H1 (cell line): ENCODE measurements around the gene RRM2. TPM values are rescaled to one million over a fixed set of nuclear protein-coding genes. Genes with fewer than 3 reads are reported as not detected.

ENCODE experiments used
- CTCF ChIA-PET: fragments of 300-600 bp; sonication (Branson Sonifier 250); formaldehyde crosslinking; loops from one replicate; lab custom pipeline; 2021; ENCODE audit not compliant: partially characterized antibody; lab: Charles Lee
- POLR2A ChIA-PET: fragments of 300-600 bp; sonication (Branson Sonifier 250); formaldehyde crosslinking; loops from one replicate; lab custom pipeline; 2021; ENCODE audit warnings: inconsistent platforms; ENCODE audit not compliant: partially characterized antibody; lab: Charles Lee
- DNase-seq, 2 experiments: peaks; one replicate each; pipeline versions ENCODE4 v3.0.0 to v3.0.0-alpha.2; 2010 to 2022; ENCODE audit warnings: low spot score in 2 of 2, low read depth in 1 of 2, mixed read lengths in 1 of 2
- FAIRE-seq: peaks from 2 replicates; lab custom pipeline; 2011; peaks lifted over from hg19 to GRCh38; lab: Jason Lieb, UNC
- H2AFZ ChIP-seq: 2 replicates; pipeline ENCODE4 v1.8.1; 2012; ENCODE audit warnings: low read length, inconsistent platforms
- H2AK5ac ChIP-seq: 2 replicates; pipeline ENCODE4 v1.6.1; 2013; ENCODE audit warnings: low read depth, low read length
- H2BK120ac ChIP-seq: replicated peaks from 2 replicates; pipeline ENCODE3; 2013; ENCODE audit warnings: low read depth, low read length, inconsistent platforms
- H2BK12ac ChIP-seq: 2 replicates; pipeline ENCODE4 v1.6.1; 2013; ENCODE audit warnings: low read depth, low read length
- H2BK15ac ChIP-seq: 2 replicates; pipeline ENCODE4 v1.6.1; 2013; ENCODE audit warnings: low read length
- H2BK20ac ChIP-seq: 2 replicates; pipeline ENCODE4 v1.6.1; 2013; ENCODE audit warnings: low read length
- H2BK5ac ChIP-seq: 2 replicates; pipeline ENCODE4 v1.6.1; 2013; ENCODE audit warnings: low read depth, low read length
- H3K14ac ChIP-seq: 2 replicates; pipeline ENCODE4 v1.6.1; 2013; ENCODE audit warnings: inconsistent platforms; ENCODE audit not compliant: insufficient read length
- H3K18ac ChIP-seq: 2 replicates; pipeline ENCODE4 v1.6.1; 2013; ENCODE audit warnings: low read length; ENCODE audit errors: extremely low read depth
- H3K23ac ChIP-seq: 2 replicates; pipeline ENCODE4 v1.6.1; 2013; ENCODE audit warnings: inconsistent platforms; ENCODE audit not compliant: insufficient read length
- H3K23me2 ChIP-seq: 2 replicates; pipeline ENCODE4 v1.6.1; 2013; ENCODE audit warnings: low read depth, low read length
- H3K27ac ChIP-seq: 2 replicates; pipeline ENCODE4 v1.6.1; 2011; ENCODE audit warnings: low read depth, low read length, inconsistent platforms
- H3K27me3 ChIP-seq, 4 experiments: replicated peaks in 1 of 4; 1 replicate in 1 of 4; 2 replicates in 3 of 4; pipeline versions ENCODE4 v1.6.1 to v1.8.1; 2011 to 2013; ENCODE audit warnings: low read length in 3 of 4, mild to moderate bottlenecking in 3 of 4, inconsistent platforms in 2 of 4, mixed read lengths in 2 of 4, moderate library complexity in 1 of 4; ENCODE audit not compliant: control insufficient read depth in 3 of 4, insufficient read depth in 3 of 4; ENCODE audit errors: extremely low read depth in 1 of 4
- H3K36me3 ChIP-seq, 4 experiments: 2 replicates each; pipeline versions ENCODE4 v1.6.1 to v1.8.1; 2011 to 2013; ENCODE audit warnings: mild to moderate bottlenecking in 4 of 4, low read length in 3 of 4, moderate library complexity in 2 of 4, control low read depth in 1 of 4, inconsistent platforms in 1 of 4; ENCODE audit not compliant: insufficient read depth in 4 of 4, control insufficient read depth in 2 of 4
- H3K4ac ChIP-seq: replicated peaks from 2 replicates; pipeline ENCODE3; 2013; ENCODE audit warnings: low read length, low read depth, mixed read lengths, inconsistent platforms; ENCODE audit not compliant: insufficient read length
- H3K4me1 ChIP-seq, 4 experiments: replicated peaks in 1 of 4; 1 replicate in 1 of 4; 2 replicates in 3 of 4; pipeline versions ENCODE4 v1.6.1 to v1.8.1; 2011 to 2013; ENCODE audit warnings: low read length in 3 of 4, inconsistent platforms in 2 of 4, mixed read lengths in 1 of 4; ENCODE audit not compliant: insufficient read depth in 4 of 4, control insufficient read depth in 3 of 4
- H3K4me2 ChIP-seq, 2 experiments: 2 replicates each; pipeline versions ENCODE4 v1.6.1 to v1.8.1; 2011 to 2013; ENCODE audit warnings: low read depth in 2 of 2, low read length in 2 of 2, control low read depth in 1 of 2, inconsistent platforms in 1 of 2, mild to moderate bottlenecking in 1 of 2; ENCODE audit not compliant: insufficient read depth in 1 of 2
- H3K4me3 ChIP-seq, 4 experiments: fragments of 200-600, 300-600 bp in 1 of 4; sonication (generic), shearing (Covaris generic), sonication (Bioruptor Twin) in 1 of 4; 2 replicates each; pipeline versions ENCODE4 v1.5.1 to v1.8.1; 2011 to 2016; ENCODE audit warnings: low read length in 4 of 4, low read depth in 3 of 4, control low read depth in 2 of 4, inconsistent platforms in 2 of 4, mild to moderate bottlenecking in 2 of 4, mixed read lengths in 1 of 4, moderate library complexity in 1 of 4; ENCODE audit not compliant: insufficient read depth in 2 of 4; ENCODE audit errors: extremely low read depth in 1 of 4
- H3K56ac ChIP-seq: replicated peaks from 2 replicates; pipeline ENCODE3; 2013; ENCODE audit warnings: low read depth, mild to moderate bottlenecking, mixed read lengths, low read length, inconsistent platforms; ENCODE audit not compliant: insufficient read length
- H3K79me1 ChIP-seq: 2 replicates; pipeline ENCODE4 v1.6.1; 2013; ENCODE audit warnings: low read depth, low read length, control low read depth
- H3K79me2 ChIP-seq, 2 experiments: 2 replicates each; pipeline versions ENCODE4 v1.6.1 to v1.8.1; 2012 to 2013; ENCODE audit warnings: low read length in 2 of 2, mild to moderate bottlenecking in 2 of 2, inconsistent platforms in 1 of 2; ENCODE audit not compliant: insufficient read depth in 2 of 2, control insufficient read depth in 1 of 2
- H3K9ac ChIP-seq, 4 experiments: replicated peaks in 1 of 4; 1 replicate in 1 of 4; 2 replicates in 3 of 4; pipeline versions ENCODE4 v1.6.1 to v1.8.1; 2011 to 2013; ENCODE audit warnings: low read depth in 3 of 4, low read length in 3 of 4, control low read depth in 2 of 4, mild to moderate bottlenecking in 2 of 4, moderate library complexity in 2 of 4, inconsistent platforms in 1 of 4; ENCODE audit errors: extremely low read depth in 1 of 4
- H3K9me3 ChIP-seq, 2 experiments: 2 replicates each; pipeline versions ENCODE4 v1.6.1 to v1.8.1; 2012 to 2013; ENCODE audit warnings: mild to moderate bottlenecking in 2 of 2, moderate library complexity in 2 of 2, control low read depth in 1 of 2, inconsistent platforms in 1 of 2, low read depth in 1 of 2, low read length in 1 of 2, mixed read lengths in 1 of 2; ENCODE audit not compliant: insufficient read depth in 2 of 2
- H4K20me1 ChIP-seq, 2 experiments: replicated peaks in 1 of 2; 2 replicates each; pipeline versions ENCODE3 to v1.8.1; 2011 to 2013; ENCODE audit warnings: inconsistent platforms in 2 of 2, low read length in 2 of 2, mild to moderate bottlenecking in 1 of 2; ENCODE audit not compliant: insufficient read depth in 2 of 2, control insufficient read depth in 1 of 2
- H4K5ac ChIP-seq: 2 replicates; pipeline ENCODE4 v1.6.1; 2013; ENCODE audit warnings: low read length, low read depth, mixed read lengths, inconsistent platforms; ENCODE audit not compliant: insufficient read length
- H4K8ac ChIP-seq: 2 replicates; pipeline ENCODE4 v1.8.0; 2013; ENCODE audit warnings: mild to moderate bottlenecking, moderate library complexity, low read length, inconsistent platforms; ENCODE audit not compliant: insufficient read depth; ENCODE audit errors: extremely low read depth
- H4K91ac ChIP-seq: replicated peaks from 2 replicates; pipeline ENCODE3; 2013; ENCODE audit warnings: low read length, mixed read lengths, inconsistent platforms; ENCODE audit not compliant: insufficient read length
- WGBS, 2 experiments: shearing (Covaris generic) in 1 of 2; methylation state at CpG; one replicate each; pipeline versions ENCODE4 v1.1.6 to v1.1.7; 2013 to 2015; ENCODE audit warnings: low lambda C conversion rate in 2 of 2, mixed read lengths in 2 of 2, inconsistent platforms in 1 of 2, low coverage in 1 of 2, missing lambda C conversion rate in 1 of 2; ENCODE audit not compliant: insufficient replicate concordance in 2 of 2, insufficient coverage in 1 of 2, insufficient read length in 1 of 2; ENCODE audit errors: extremely low coverage in 1 of 2, missing lambda C conversion rate in 1 of 2; 5-methylcytosine and 5-hydroxymethylcytosine counted together
- polyA plus RNA-seq, 7 experiments: library from polyadenylated mRNA; depleted of rRNA in 3 of 7; stranded (reverse) in 5 of 7; unstranded in 2 of 7; fragments of >200 nt in 5 of 7; fragments of 200-250 nt in 2 of 7; gene quantifications; 1 replicate in 5 of 7; 2 replicates in 1 of 7; 4 replicates in 1 of 7; pipeline versions ENCODE4 v1.2.1 to v1.2.3, GENCODE V29; 2011 to 2013; ENCODE audit warnings: missing spikeins in 2 of 7, mixed read lengths in 2 of 7
- total RNA-seq: library from RNA; stranded (reverse); fragmentation: NEBNext Ultra II Directional; extraction: Animal tissue kit (Norgen Biotek cat#: 25700); gene quantifications from 2 replicates; pipeline ENCODE4 v1.2.1, GENCODE V29; 2021

Gene RRM2
- total and polyA plus RNA-seq, 2 of the 8 experiments (the other 6 are each of a cell fraction or from before 2014, with no cell fraction given) = 37.7 to 215 TPM

DNA sequence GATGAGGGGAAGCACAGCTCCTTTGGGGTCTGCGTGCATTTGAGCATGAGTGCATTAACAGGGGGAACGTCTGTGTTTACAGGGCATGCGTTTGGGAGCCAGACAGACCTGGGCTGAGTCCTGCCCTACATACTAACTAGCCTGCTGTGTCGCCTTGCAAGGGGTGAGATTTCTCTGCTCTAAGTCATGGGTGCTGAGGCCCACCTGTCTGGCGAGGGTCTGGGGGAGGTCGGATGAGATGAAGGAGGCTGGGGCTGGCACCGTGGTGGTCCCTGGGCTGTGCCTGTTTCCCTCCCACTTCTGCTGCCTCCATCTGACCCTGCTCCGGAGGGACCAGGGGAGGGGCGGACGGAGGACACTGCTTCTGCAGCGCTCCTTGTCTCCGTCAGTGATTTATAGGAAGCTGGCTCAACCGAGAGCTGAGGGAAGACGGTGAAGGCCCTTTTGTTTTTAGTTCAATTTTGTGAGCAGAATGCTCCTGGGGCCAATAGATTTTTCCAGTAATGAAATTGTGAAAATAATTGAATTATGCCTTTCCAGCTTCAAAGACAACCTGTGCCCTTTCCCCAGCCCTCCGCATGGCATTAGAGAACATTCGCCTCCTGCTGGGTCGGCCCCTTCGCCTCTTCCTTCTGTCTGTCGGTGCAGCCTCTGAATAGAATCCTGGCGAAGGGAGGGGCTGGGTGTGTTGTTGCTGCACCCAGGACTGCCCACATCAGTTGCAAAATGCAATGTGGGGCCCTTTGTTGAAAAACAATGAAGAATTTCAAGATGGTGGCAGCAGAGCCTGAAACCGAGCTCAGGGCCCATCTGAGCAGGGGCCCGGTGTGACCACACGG lies 49.7 kb downstream of the RRM2 start:
- Histone ChIP-seq H3K18ac (no peak overlapping the region), H3K4me2 (no peak overlapping the region), H3K4me1 (peaks cover 0 to 4% (median 3%) of the 10 kb centered on the region in 4 experiments; a peak in 4 of 7 replicates), H3K23me2 (no peaks in the 10 kb centered on the region), H3K79me2 (no peaks in the 10 kb centered on the region), H2BK20ac (no peak overlapping the region), H2BK15ac (no peak overlapping the region), H4K91ac (no peak overlapping the region), H2BK12ac (no peak overlapping the region), H2BK120ac (no peak overlapping the region), H3K4me3 (no peak overlapping the region), H4K20me1 (peaks cover 0 to 2% of the 10 kb centered on the region in 2 experiments), H3K14ac (no peak overlapping the region), H3K56ac (no peak overlapping the region), H2AK5ac (no peak overlapping the region; the same call in 1 of the 2 replicates), H3K27me3 (no peaks in the 10 kb centered on the region), H3K79me1 (no peaks in the 10 kb centered on the region), H3K27ac (no peak overlapping the region), H3K4ac (no peak overlapping the region), H2BK5ac (no peak overlapping the region), H3K9me3 (no peaks in the 10 kb centered on the region), H2AFZ (no peak overlapping the region), H3K9ac (no peak overlapping the region), H4K5ac (no peak overlapping the region), H4K8ac (peak overlapping the region; percentile 75; the same call in 1 of the 2 replicates), H3K36me3 (no peaks in the 10 kb centered on the region), H3K23ac (no peak overlapping the region)
- FAIRE-seq (no peak), DNase-seq (no peak)
- ChIA-PET POLR2A (interaction anchor here (0.6 to 2.4 kb wide), 4 partner anchors 7 to 263 kb away, joined by 3 to 7 read pairs (median 4); no protein-coding TSS in a partner anchor), CTCF (interaction anchor here (0.8 to 5.0 kb wide), 8 partner anchors 9 to 262 kb away, joined by 3 to 33 read pairs (median 6); no protein-coding TSS in a partner anchor)
- 79% methylated on average over 23 of the region's 23 CpGs; no CpG with 5 or more reads in 1 of the 2 experiments for WGBS, 2 experiments
